ENCODE data around the gene POU6F2. TPM values are rescaled to one million over a fixed set of nuclear protein-coding genes. Genes with fewer than 3 reads are reported as not detected.
A peak's percentile ranks its signal among the peaks of the same experiment; 100 is the strongest.

POU6F2 gene
- total and polyA plus RNA-seq, 2 experiments from 2014 or later = 7.2 to 7.3 TPM

DNA sequence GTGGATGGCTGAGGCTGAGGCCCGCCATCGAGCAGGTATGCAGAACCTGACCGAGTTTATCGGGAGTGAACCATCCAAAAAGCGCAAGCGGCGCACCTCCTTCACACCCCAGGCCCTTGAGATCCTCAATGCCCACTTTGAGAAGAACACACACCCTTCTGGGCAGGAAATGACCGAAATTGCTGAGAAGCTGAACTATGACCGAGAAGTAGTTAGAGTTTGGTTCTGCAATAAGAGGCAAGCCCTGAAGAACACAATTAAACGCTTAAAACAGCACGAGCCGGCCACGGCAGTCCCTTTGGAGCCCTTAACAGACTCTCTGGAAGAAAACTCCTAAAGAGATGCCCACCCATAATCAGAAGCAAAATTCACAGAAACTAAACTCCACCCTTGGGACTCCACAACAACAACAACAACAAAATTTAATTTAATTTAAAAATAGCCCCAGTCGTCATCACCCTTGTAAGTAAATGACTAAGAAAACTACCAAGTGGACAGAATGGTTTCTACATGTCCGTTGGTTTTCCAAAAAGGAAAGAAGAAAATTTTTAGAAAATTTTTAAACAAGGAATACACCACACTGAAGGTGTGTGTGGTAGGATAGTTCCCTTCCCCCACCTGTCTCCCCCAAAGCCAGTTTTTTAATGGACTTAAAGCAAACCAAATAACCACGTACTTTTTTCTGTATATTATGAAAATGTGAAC lies 486.8 kb downstream of the POU6F2 start:
- peak overlapping the region; percentile 28 for H2AFZ ChIP-seq

DNA sequence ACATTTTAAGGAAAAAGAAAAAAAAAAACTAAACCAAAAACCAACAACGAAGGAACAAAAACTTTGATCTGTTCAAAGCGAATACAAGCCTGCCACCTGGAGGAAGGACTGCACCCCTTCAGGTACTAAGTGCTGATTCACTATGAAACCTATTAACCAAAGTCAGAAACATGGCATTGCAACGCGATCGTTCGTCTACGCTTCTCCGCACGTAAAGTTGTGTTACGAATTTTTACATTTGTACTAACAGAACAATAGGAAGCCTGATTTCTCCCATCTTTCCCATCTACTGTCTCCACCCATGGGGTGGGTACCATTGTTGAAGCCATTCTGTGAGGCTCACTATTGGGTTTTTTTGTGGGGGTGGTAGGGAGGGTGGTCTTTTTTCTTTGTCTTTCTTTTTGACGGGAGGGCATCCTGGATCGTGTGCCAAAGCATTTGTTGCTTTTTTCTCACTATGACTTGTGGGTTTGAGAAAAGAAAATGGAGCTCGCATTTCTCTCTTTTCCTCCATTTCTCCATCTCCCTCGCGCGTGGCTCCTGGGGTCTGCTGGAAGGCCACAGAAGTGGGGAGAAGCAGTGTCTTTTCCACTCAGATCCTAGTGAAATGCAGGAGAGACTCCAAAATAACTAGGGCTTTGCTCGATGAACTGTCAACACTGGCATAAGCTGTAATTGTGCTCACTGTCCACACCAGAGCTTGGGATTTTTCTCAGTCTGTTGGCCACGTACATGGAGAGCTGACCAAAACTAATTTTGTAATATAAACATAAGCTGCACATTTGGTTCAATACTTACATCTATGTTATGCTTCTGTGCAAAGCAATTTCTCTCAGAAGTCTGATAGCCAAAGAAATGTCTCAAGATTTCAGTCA lies 487.6 kb downstream of the POU6F2 start:
- Histone ChIP-seq H3K27ac (ENCODE audit: low read depth) (no peak overlapping the region), H3K79me2 (replicated peaks; ENCODE audit: insufficient read depth) (no peaks in the 10 kb centered on the region), H3K4me3 (no peak overlapping the region), H2AFZ (peak overlapping the region; percentile 18; the same call in 1 of the 2 replicates), H3K4me1 (ENCODE audit: insufficient read depth) (peaks cover 15% of the 10 kb centered on the region), H3K9me2 (ENCODE audit: insufficient read depth) (0 out of 2 replicates have a peak, but pooled peaks cover 2% of the 10 kb centered on the region), H3K27me3 (ENCODE audit: insufficient read depth) (no peaks in the 10 kb centered on the region), H3K36me3 (ENCODE audit: insufficient read depth) (no peaks in the 10 kb centered on the region), H3F3A (replicated peaks; ENCODE audit: low read depth) (no peaks in the 10 kb centered on the region), H4K20me1 (replicated peaks; ENCODE audit: insufficient read depth) (no peaks in the 10 kb centered on the region), H3K4me2 (peak overlapping the region; percentile 25; the same call in 1 of the 2 replicates)
- DNase-seq (ENCODE audit: low spot score) (peak; percentile 91), ATAC-seq (peak; percentile 80)
- Mint-ChIP-seq H3K4me3 (peak overlapping the region; percentile 26; the same call in 1 of the 3 replicates), H3K27me3 (ENCODE audit: insufficient read depth, low read depth, poor library complexity) (peaks cover 5% of the 10 kb centered on the region), H3K9me3 (no peaks in the 10 kb centered on the region), H3K4me1 (peaks cover 42% of the 10 kb centered on the region), H3K27ac (peak overlapping the region; percentile 96), H3K36me3 (ENCODE audit: low read depth) (no peaks in the 10 kb centered on the region)
- TF ChIP-seq, protein P1, sequence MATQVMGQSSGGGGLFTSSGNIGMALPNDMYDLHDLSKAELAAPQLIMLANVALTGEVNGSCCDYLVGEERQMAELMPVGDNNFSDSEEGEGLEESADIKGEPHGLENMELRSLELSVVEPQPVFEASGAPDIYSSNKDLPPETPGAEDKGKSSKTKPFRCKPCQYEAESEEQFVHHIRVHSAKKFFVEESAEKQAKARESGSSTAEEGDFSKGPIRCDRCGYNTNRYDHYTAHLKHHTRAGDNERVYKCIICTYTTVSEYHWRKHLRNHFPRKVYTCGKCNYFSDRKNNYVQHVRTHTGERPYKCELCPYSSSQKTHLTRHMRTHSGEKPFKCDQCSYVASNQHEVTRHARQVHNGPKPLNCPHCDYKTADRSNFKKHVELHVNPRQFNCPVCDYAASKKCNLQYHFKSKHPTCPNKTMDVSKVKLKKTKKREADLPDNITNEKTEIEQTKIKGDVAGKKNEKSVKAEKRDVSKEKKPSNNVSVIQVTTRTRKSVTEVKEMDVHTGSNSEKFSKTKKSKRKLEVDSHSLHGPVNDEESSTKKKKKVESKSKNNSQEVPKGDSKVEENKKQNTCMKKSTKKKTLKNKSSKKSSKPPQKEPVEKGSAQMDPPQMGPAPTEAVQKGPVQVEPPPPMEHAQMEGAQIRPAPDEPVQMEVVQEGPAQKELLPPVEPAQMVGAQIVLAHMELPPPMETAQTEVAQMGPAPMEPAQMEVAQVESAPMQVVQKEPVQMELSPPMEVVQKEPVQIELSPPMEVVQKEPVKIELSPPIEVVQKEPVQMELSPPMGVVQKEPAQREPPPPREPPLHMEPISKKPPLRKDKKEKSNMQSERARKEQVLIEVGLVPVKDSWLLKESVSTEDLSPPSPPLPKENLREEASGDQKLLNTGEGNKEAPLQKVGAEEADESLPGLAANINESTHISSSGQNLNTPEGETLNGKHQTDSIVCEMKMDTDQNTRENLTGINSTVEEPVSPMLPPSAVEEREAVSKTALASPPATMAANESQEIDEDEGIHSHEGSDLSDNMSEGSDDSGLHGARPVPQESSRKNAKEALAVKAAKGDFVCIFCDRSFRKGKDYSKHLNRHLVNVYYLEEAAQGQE (IDR thresholded peaks at IDR 0.05; ENCODE audit: unreplicated experiment) = no peak
- TF ChIP-seq EZH2 (IDR thresholded peaks at IDR 0.05; ENCODE audit: low read depth, unreplicated experiment) = no peak
- TF ChIP-seq, protein P2, sequence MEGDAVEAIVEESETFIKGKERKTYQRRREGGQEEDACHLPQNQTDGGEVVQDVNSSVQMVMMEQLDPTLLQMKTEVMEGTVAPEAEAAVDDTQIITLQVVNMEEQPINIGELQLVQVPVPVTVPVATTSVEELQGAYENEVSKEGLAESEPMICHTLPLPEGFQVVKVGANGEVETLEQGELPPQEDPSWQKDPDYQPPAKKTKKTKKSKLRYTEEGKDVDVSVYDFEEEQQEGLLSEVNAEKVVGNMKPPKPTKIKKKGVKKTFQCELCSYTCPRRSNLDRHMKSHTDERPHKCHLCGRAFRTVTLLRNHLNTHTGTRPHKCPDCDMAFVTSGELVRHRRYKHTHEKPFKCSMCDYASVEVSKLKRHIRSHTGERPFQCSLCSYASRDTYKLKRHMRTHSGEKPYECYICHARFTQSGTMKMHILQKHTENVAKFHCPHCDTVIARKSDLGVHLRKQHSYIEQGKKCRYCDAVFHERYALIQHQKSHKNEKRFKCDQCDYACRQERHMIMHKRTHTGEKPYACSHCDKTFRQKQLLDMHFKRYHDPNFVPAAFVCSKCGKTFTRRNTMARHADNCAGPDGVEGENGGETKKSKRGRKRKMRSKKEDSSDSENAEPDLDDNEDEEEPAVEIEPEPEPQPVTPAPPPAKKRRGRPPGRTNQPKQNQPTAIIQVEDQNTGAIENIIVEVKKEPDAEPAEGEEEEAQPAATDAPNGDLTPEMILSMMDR (conservative IDR thresholded peaks at IDR 0.05; ENCODE audit: low read depth in 2 of 2) = peak; percentile 94 to 97

More for the DNA sequence above, 486.8 kb downstream of the POU6F2 start:
- peak overlapping the region; percentile 96 for H3K27ac Mint-ChIP-seq
- no peaks in the 10 kb centered on the region for H3K9me3 Mint-ChIP-seq
- H3K4me2 ChIP-seq = no peak overlapping the region
- H3K4me3 ChIP-seq = no peak overlapping the region
- H3F3A ChIP-seq (replicated peaks; ENCODE audit: low read depth) = no peaks in the 10 kb centered on the region
- ATAC-seq (no peak), DNase-seq (ENCODE audit: low spot score) (no peak)
- TF ChIP-seq CREB1 (CRISPR knock-in tag; IDR thresholded peaks at IDR 0.05; ENCODE audit: low read depth) (no peak), ZNF114 (CRISPR knock-in tag; IDR thresholded peaks at IDR 0.05) (no peak), EZH2phosphoT487 (IDR thresholded peaks at IDR 0.05; ENCODE audit: unreplicated experiment) (no peak), POLR2AphosphoS5 (IDR thresholded peaks at IDR 0.05; ENCODE audit: low read depth) (no peak), NANOG (IDR thresholded peaks at IDR 0.05; ENCODE audit: borderline replicate concordance) (no peak), STAT1 (IDR thresholded peaks at IDR 0.05; ENCODE audit: unreplicated experiment) (no peak)
- TF ChIP-seq, protein P3, sequence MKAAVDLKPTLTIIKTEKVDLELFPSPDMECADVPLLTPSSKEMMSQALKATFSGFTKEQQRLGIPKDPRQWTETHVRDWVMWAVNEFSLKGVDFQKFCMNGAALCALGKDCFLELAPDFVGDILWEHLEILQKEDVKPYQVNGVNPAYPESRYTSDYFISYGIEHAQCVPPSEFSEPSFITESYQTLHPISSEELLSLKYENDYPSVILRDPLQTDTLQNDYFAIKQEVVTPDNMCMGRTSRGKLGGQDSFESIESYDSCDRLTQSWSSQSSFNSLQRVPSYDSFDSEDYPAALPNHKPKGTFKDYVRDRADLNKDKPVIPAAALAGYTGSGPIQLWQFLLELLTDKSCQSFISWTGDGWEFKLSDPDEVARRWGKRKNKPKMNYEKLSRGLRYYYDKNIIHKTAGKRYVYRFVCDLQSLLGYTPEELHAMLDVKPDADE (IDR thresholded peaks at IDR 0.05) = no peak
- H3K4me1 Mint-ChIP-seq = peaks cover 45% of the 10 kb centered on the region
- no peaks in the 10 kb centered on the region for H3K36me3 Mint-ChIP-seq (ENCODE audit: low read depth)
- no peaks in the 10 kb centered on the region for H3K27me3 ChIP-seq (ENCODE audit: insufficient read depth)
- no peak overlapping the region for H3K4me3 Mint-ChIP-seq
- no peak overlapping the region; the same call in 1 of the 2 replicates for H3K27ac ChIP-seq (ENCODE audit: low read depth)
- peaks cover 15% of the 10 kb centered on the region for H3K4me1 ChIP-seq (ENCODE audit: insufficient read depth)
- H3K36me3 ChIP-seq (ENCODE audit: insufficient read depth) = no peaks in the 10 kb centered on the region
- peaks cover 5% of the 10 kb centered on the region for H3K27me3 Mint-ChIP-seq (ENCODE audit: insufficient read depth, low read depth, poor library complexity)
- H3K79me2 ChIP-seq (replicated peaks; ENCODE audit: insufficient read depth) = no peaks in the 10 kb centered on the region
- H4K20me1 ChIP-seq (replicated peaks; ENCODE audit: insufficient read depth) = no peaks in the 10 kb centered on the region
- H3K9me2 ChIP-seq (ENCODE audit: insufficient read depth) = no peaks in the 10 kb centered on the region

Data from GM23338 (cell line).